OCI-LY1 (cell line): ENCODE results near the gene NAT8.
"Not testable (repeated sequence)": the region's sequence is repeated elsewhere in the genome, so short reads cannot be mapped to it uniquely, and the experiment has no call there.

Experiments used
- CTCF ChIP-seq: fragments of 200-600 bp; sonication (generic), shearing (Covaris generic); IDR thresholded peaks from 2 replicates; pipeline ENCODE4 v1.5.1; 2017; ENCODE audit warnings: mild to moderate bottlenecking, antibody characterized with exemption, low read length, moderate library complexity, mixed read lengths
- EZH2 ChIP-seq: fragments of 200-600 bp; sonication (generic), shearing (Covaris generic); IDR thresholded peaks from 2 replicates; pipeline ENCODE4 v1.8.0; 2017; ENCODE audit warnings: borderline replicate concordance, mixed run types, mild to moderate bottlenecking, antibody characterized with exemption, low read length, moderate library complexity, mixed read lengths

DNA sequence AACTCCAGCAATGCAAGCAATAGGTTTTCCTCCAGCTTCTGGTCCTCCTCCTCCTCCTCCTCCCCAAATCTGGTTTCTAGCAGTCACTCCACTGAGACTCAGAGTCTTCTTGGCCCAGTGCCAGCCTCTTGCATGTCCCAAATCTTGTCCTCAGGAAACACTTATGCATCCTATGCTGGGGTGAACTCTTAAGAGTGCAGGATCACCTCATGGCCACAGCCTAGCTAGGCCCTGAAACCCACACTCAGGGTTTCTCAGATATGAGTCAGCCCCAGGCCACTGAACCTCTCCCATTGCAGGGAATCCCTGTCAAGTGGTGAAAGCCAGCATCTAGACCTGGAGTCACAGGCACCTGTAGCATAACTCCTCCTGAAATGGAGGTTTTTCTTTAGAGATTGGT, 18.2 kb downstream of the NAT8 start:
- not testable (repeated sequence) for TF ChIP-seq CTCF, EZH2
